ENCODE measurements around the gene ZNF221. TPM values are rescaled to one million over a fixed set of nuclear protein-coding genes. Genes with fewer than 3 reads are reported as not detected.

Gene ZNF221
- total and polyA plus RNA-seq, 9 of the 15 experiments (the other 6 are each of a cell fraction or from before 2014, with no cell fraction given), result 0.32 to 1.4 (median 0.45) TPM

DNA sequence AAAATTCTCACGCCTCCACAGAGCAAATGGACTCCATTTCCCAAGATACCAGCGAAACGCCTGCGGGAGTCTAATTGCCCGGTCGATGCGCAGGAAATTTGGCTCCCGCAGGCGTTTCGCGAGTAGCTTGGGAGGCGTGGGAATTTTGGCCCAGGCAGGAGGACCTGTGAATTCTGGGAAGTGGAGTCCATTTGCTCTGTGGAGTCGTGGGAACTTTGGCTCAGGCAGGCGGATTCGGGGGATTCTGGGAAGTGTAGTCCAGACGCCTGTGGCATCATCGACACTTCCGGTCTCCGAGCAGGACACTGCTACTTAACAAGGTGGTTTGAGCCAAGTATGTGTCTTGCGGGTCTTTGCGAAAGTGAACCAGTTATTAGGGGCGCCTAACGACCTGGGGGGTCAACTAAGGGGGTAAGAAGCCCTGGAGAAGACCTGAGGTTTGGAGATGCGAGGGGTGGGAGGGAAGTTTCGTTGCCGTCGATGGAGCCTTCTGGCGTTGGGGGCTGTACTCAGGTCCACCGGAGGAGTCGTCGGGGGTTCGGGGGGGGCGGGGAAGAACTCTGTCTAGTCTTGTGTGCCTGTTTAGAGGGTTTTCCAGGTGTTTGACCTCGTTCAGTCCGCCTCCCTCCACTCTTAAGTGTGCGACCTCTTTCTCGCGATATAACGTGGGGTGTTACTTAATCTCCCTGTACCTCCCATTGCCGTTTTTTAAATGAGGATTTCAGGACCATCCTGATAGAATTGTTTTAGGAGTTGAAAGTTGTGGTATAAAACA, 33.1 kb downstream of the ZNF221 start, which contains the start of gene ZNF155 (continued):
- TF ChIP-seq, protein P1, sequence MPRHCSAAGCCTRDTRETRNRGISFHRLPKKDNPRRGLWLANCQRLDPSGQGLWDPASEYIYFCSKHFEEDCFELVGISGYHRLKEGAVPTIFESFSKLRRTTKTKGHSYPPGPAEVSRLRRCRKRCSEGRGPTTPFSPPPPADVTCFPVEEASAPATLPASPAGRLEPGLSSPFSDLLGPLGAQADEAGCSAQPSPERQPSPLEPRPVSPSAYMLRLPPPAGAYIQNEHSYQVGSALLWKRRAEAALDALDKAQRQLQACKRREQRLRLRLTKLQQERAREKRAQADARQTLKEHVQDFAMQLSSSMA (CRISPR knock-in tag; IDR thresholded peaks at IDR 0.05), result no peak
- TF ChIP-seq ATF1 (CRISPR knock-in tag; IDR thresholded peaks at IDR 0.05) (no peak), ATF1 (tag; IDR thresholded peaks at IDR 0.05) (peak; percentile 38; the same call in 1 of the 2 replicates), ZNF766 (CRISPR knock-in tag; conservative IDR thresholded peaks at IDR 0.05) (peak; percentile 67; the same call in 1 of the 2 replicates), BCOR (IDR thresholded peaks at IDR 0.05) (no peak), ETV1 (tag; conservative IDR thresholded peaks at IDR 0.05; ENCODE audit: low read depth) (peak; percentile 65), KLF13 (tag; IDR thresholded peaks at IDR 0.05; ENCODE audit: borderline replicate concordance, low read depth) (no peak), ZFPM2 (CRISPR knock-in tag; IDR thresholded peaks at IDR 0.05) (no peak), BACH1 (tag; IDR thresholded peaks at IDR 0.05) (no peak), GABPA (tag; conservative IDR thresholded peaks at IDR 0.05; ENCODE audit: low read depth) (peak; percentile 85), NRF1 (conservative IDR thresholded peaks at IDR 0.05 in 1 of 2, IDR thresholded peaks at IDR 0.05 in 1 of 2) (peak; percentile 79 to 80), L3MBTL2 (IDR thresholded peaks at IDR 0.05) (peak; percentile 48; the same call in 1 of the 2 replicates), HIVEP1 (CRISPR knock-in tag; IDR thresholded peaks at IDR 0.05) (no peak), NFIX (CRISPR knock-in tag; IDR thresholded peaks at IDR 0.05; ENCODE audit: low read depth) (no peak)
- TF ChIP-seq, protein P2, sequence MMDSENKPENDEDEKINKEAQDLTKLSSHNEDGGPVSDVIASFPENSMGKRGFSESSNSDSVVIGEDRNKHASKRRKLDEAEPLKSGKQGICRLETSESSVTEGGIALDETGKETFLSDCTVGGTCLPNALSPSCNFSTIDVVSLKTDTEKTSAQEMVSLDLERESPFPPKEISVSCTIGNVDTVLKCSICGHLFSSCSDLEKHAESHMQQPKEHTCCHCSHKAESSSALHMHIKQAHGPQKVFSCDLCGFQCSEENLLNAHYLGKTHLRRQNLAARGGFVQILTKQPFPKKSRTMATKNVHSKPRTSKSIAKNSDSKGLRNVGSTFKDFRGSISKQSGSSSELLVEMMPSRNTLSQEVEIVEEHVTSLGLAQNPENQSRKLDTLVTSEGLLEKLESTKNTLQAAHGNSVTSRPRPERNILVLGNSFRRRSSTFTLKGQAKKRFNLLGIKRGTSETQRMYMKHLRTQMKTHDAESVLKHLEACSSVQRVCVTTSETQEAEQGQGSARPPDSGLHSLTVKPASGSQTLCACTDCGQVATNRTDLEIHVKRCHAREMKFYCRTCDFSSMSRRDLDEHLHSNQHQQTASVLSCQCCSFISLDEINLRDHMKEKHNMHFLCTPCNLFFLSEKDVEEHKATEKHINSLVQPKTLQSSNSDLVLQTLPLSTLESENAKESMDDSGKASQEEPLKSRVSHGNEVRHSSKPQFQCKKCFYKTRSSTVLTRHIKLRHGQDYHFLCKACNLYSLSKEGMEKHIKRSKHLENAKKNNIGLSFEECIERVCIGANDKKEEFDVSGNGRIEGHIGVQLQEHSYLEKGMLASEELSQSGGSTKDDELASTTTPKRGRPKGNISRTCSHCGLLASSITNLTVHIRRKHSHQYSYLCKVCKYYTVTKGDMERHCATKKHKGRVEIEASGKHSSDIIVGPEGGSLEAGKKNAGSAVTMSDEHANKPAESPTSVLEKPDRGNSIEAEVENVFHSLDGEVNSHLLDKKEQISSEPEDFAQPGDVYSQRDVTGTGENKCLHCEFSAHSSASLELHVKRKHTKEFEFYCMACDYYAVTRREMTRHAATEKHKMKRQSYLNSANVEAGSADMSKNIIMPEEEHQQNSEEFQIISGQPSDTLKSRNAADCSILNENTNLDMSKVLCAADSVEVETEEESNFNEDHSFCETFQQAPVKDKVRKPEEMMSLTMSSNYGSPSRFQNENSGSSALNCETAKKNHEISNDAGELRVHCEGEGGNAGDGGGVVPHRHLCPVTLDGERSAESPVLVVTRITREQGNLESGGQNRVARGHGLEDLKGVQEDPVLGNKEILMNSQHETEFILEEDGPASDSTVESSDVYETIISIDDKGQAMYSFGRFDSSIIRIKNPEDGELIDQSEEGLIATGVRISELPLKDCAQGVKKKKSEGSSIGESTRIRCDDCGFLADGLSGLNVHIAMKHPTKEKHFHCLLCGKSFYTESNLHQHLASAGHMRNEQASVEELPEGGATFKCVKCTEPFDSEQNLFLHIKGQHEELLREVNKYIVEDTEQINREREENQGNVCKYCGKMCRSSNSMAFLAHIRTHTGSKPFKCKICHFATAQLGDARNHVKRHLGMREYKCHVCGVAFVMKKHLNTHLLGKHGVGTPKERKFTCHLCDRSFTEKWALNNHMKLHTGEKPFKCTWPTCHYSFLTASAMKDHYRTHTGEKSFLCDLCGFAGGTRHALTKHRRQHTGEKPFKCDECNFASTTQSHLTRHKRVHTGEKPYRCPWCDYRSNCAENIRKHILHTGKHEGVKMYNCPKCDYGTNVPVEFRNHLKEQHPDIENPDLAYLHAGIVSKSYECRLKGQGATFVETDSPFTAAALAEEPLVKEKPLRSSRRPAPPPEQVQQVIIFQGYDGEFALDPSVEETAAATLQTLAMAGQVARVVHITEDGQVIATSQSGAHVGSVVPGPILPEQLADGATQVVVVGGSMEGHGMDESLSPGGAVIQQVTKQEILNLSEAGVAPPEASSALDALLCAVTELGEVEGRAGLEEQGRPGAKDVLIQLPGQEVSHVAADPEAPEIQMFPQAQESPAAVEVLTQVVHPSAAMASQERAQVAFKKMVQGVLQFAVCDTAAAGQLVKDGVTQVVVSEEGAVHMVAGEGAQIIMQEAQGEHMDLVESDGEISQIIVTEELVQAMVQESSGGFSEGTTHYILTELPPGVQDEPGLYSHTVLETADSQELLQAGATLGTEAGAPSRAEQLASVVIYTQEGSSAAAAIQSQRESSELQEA (IDR thresholded peaks at IDR 0.05; ENCODE audit: low read depth), result no peak
- TF ChIP-seq, protein P3, sequence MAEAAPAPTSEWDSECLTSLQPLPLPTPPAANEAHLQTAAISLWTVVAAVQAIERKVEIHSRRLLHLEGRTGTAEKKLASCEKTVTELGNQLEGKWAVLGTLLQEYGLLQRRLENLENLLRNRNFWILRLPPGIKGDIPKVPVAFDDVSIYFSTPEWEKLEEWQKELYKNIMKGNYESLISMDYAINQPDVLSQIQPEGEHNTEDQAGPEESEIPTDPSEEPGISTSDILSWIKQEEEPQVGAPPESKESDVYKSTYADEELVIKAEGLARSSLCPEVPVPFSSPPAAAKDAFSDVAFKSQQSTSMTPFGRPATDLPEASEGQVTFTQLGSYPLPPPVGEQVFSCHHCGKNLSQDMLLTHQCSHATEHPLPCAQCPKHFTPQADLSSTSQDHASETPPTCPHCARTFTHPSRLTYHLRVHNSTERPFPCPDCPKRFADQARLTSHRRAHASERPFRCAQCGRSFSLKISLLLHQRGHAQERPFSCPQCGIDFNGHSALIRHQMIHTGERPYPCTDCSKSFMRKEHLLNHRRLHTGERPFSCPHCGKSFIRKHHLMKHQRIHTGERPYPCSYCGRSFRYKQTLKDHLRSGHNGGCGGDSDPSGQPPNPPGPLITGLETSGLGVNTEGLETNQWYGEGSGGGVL (CRISPR knock-in tag; IDR thresholded peaks at IDR 0.05), result no peak
